ENCODE measurements around the gene DCTN3.

DCTN3 gene

DNA sequence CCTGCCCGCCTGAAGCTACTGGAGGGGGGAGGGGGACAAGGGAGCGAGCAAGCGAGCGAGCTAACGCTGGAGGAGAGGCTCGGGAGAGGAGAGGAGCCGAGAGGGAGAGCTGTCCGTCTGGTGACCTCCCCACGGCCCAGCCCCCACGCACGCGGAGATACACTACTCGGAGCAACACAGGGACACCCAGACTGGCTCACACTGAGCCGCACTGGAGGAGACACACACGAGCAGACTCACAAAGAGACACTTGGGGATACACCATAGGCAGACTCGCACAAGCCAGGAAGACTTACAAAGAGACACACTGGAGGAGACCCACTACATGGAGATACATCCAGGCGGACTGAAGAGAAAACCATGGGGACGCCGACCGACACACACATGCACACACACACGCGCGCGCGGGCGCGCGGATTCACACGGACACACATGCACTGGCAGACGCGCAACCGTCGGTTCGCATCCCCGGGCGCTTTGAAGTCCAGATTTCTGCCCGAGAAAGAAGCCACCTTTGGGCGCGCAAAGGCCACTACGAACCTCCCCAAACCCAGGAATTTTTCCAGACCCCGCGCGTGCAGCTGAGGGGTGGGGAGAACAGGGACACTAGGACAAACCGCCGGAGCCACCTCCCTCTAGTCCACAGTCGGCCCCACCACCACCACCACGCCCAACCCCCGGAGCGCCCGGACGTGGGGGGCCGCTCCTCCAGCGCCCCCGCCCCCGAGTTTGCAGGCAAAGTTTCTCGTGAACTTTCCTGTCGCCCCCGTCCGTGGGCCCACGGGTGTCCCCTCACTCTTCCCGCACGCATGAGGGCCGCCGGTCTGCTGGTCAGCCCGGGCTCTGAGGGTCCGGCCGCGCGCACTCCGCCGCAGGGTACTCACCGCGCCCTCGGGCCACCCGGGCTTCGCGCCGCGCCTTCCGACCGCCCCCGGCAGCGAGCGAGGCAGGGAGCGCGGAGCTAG is 31.3 kb downstream of the DCTN3 start:
- DNase-seq = no peak

GRCh38 chr9:34587271-34587670 is 33.0 kb downstream of the DCTN3 start:
- DNase-seq = no peak

- no peak for DNase-seq
These were observed 34.2 kb downstream of the DCTN3 start for GRCh38 chr9:34585946-34586669.

DNA sequence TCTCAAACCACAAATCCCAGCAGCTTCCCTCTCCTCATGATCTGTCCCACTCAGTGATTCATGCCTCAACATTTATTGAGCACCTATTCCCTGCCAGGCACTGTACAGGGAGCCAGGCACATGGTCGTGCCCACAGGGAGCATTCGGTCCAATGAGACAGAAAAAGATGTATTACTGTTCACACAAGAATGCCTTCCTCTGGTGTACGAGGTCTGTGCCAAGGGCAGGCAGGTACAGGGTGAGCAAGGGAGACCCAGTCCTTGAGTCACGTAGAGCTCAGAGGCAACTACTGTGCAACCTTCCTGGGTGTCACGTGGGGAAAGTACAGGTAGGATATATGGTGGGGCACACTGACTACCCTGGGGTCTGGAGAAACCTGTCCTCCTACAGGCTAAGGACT is 35.3 kb downstream of the DCTN3 start:
- DNase-seq = no peak

GRCh38 chr9:34582787-34583186 is 37.5 kb downstream of the DCTN3 start:
- DNase-seq = no peak

GRCh38 chr9:34581318-34581717 is 39.0 kb downstream of the DCTN3 start:
- no peak for DNase-seq

DNA sequence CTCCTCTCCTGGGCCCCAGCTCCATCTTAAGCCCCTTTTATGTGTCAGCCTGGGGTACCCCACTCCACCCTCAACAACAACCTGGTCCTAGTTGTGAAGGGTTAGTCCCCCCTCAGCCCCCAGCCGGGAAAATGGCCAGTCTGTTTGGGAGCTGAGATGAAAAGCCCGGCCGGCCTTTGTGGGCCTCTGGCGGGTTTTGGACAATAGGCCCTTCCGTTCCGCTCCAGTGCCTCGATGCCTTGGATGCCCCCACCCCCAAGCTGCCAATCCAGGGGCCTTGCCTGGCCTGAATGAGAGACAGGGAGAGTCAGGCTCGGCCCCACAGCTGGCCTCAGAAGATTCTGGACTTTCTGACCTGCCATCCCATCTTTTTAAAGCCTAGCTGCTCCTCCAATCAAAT is 39.9 kb downstream of the DCTN3 start:
- DNase-seq = no peak

DNA sequence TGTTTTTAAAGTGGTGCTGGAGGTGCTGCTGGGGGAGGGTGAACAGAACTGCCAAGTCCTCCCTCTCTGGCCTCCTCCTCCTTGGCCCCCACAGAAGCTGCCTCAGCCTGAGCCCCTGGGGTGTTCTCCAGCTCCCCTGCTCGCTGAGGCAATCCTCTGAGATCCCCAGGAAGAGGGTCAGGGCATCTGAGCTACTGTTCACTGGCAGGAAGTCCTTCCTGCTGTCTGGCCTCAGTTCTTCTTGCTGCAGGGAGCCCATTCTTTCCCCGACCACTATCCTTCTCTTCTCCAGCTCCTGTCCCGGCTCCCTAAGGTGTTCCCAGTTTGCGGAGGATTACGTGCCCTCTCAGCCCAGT is 40.5 kb downstream of the DCTN3 start:
- DNase-seq = no peak

DNA sequence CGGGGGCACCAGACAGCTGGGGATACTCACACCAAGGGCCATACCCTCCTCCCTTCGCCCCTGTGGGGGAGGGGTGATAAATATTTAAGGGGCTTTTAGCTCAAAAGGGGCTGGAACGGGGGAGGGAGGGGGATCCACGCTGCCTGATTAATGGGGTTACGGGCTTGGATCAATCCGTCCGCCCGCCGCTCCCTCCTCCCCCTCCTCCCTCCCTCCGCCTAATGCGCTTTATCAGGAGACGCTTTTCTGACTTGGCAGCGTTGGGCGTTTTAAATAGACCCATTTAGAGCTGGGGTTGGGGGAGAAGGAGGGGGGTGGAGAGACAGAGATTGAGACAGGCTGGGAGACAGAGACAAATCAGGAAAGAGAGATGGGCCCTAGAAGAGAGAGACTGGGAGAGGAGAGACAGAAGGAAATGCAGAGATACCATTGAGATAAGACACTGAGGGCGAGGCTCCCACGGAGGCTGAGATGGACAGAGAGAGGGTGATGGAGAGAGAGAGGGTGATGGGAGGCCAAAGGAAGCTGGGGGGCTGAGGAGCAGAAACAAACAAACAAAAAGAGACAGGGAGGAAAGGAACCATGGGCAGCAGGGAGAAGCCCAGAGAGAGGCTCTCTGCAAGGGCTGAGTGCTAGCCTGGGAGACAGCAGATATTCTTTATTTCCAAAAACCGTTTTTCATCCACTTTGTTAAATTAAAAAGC is 41.0 kb downstream of the DCTN3 start:
- no peak for DNase-seq

- peak; percentile 19 for DNase-seq
These were observed 41.8 kb downstream of the DCTN3 start for GRCh38 chr9:34578241-34579103.

GRCh38 chr9:34577400-34578240 is 42.7 kb downstream of the DCTN3 start:
- no peak for DNase-seq

DNA sequence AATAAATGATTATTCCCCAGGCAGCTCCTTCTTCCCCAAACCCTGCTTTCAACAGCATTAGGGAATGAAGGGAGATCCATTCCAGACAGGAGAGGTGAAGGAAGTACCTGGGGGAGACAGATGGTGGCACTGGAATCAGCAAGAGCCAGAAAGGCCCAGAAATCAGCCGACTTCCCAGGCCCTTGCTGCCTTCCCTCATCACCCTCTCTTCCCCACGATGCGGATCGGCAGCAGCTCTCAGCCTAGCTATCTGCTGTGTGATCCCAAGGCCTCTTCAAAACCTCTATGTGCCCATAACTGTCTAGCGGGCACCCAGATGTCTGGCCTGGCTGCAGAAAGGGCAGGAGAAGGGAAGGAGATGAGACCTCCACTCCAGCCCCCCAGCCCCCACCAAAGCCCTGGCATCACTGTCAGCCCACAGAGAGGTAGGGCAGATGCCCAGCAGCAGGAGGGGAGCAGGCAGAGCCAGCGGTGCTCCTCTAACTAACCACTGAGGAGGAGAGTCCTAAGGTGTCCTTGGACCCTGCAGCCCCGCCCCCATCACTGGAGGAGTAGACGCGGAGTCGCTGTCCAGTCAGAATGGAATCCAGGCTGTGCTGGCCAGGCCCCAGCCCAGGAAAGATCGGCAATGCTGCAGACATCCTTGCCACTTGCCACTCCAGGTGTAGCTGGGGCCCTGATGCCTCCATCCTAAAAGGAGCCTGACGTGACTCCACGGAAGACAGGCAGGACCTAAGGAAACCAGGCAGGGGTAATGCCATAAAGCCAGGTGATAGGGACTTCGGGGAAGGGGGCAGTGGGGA is 43.5 kb downstream of the DCTN3 start:
- DNase-seq = no peak

DNA sequence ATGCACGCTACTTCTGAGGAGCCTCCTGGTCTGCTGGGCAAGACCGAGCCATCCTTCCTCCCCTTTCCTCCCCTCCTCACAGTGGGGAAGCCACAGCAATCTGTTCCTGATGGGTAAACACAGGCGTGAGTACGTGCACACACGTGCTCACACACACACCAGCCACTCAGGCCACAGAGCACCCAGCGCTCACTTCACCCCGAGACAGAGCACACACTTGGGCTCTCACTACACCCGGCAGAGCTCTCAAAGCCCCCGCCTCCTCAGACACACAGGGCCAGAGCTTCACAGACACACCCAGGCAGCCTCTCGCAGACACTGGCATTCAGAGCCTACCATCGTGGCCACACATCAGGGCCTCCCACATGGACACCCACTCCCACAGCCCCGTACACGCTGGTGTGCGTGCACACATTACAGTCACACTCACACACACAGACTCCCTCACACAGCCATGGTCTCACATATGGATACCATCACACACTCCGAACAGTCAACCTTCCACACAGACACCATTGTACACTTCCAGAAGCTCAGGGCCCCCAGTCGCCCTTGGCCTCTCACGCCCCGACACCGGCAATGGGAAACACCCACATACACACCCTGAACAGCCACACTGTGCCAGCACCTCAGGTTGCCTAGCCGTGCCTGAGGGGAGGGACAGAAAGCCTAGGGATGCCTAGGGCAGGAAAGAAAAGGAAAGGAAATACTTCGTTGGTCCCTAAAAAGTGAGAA is 44.3 kb downstream of the DCTN3 start:
- no peak for DNase-seq

GRCh38 chr9:34575241-34575640 is 45.1 kb downstream of the DCTN3 start:
- no peak for DNase-seq

DNA sequence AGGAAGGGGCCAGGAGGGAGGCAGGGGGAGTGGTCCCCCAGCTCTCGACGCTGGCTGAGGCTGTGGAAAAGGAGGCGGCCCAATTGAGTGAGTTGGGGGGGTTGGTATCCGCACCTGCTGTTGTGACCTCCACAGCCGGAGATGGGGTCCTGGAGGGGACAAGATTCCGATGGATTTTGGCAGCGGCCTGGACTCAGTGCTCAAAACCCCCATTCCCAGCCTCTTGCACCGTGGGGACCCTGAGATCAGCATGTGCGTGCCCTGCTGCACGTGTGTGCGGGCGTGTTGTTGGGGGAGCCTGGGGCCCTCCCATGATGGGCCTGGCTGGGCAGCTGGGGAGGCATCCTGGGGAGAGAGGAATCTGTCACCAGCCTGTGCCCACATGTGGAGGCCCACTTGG is 45.7 kb downstream of the DCTN3 start:
- DNase-seq = no peak

DNA sequence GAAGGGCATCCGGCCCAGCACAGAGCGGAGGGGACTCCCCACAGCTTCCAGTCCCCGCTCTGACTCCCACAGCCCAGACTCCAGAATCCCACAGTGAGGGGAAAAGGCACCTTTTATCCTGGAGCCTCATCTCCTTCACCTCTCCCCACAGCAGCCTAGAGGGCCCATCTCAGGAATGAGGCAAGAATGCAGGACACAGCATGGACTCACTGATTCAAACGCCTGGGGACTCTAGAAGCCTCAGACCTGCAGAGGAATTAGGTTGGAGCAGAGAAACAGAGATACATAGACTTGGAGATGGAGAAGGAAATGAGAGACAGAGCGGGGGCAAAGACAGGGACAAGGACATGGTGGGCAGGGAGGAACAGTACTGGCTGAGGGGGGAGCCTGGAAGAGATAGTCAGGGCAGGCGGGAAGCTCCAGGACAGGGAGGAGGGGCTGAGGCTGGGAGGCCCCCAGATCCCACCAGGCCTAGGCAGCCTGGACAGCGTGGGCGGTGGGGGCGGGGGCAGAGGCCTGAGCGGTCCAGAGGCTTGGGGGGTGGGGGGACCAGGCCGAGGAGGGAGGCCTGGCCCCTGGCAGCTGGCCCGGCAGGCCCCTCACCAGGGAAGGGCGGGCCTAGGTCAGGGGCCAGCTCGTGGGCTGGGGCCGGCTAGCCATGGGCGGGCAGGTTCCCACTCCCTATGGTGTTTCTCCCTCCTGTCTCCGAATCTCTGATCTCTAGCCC is 46.5 kb downstream of the DCTN3 start:
- no peak for DNase-seq

GRCh38 chr9:34572628-34573027 is 47.7 kb downstream of the DCTN3 start:
- DNase-seq = no peak

- no peak for DNase-seq
These were observed 48.2 kb downstream of the DCTN3 start for GRCh38 chr9:34572092-34572491.

GRCh38 chr9:34571481-34571810 is 48.8 kb downstream of the DCTN3 start:
- no peak for DNase-seq
